Tibial artery (tissue), 4 donors: Measurements from ENCODE around the gene NINJ1.

Source experiments
- DNase-seq, 2 donors: peaks; one replicate each; pipeline ENCODE4 v3.0.0-alpha.2; 2019
- H3K27ac ChIP-seq, 2 donors: fragments of 200-600 bp; sonication (generic) in 1 of 2; 1 replicate in 1 of 2; 2 replicates in 1 of 2; pipeline ENCODE4 v1.5.1; 2018 to 2019; ENCODE audit warnings: mild to moderate bottlenecking in 1 of 2
- H3K27me3 ChIP-seq, 2 donors: fragments of 200-600 bp; sonication (generic) in 1 of 2; one replicate each; pipeline versions ENCODE4 v1.5.1 to v1.6.0; 2016 to 2019
- H3K36me3 ChIP-seq, 3 donors: fragments of 200-600 bp; sonication (generic) in 2 of 3; one replicate each; pipeline ENCODE4 v1.5.1; 2016 to 2019; ENCODE audit warnings: mild to moderate bottlenecking in 2 of 3
- H3K4me1 ChIP-seq, 4 donors: fragments of 200-600 bp; sonication (generic) in 2 of 4; 1 replicate in 3 of 4; 2 replicates in 1 of 4; pipeline ENCODE4 v1.5.1; 2016 to 2019
- H3K4me3 ChIP-seq, 2 donors: fragments of 200-600 bp; sonication (generic) in 1 of 2; 1 replicate in 1 of 2; 2 replicates in 1 of 2; pipeline ENCODE4 v1.5.1; 2018 to 2019; ENCODE audit warnings: mild to moderate bottlenecking in 2 of 2
- H3K9me3 ChIP-seq, 3 donors: fragments of 200-600 bp; sonication (generic) in 1 of 3; one replicate each; pipeline ENCODE4 v1.5.1; 2016 to 2019
- intact Hi-C: fragments of 100-400 bp; cut with DNase I; formaldehyde crosslinking; loops from one replicate; pipeline ENCODE4 v1.15.0; 2023; ENCODE audit warnings: low total_unique reads
- TF ChIP-seq, protein P1 (sequence below), 2 experiments: fragments of 200-600 bp in 1 of 2; fragments of 450-650 bp in 1 of 2; IDR thresholded peaks; one replicate each; pipeline ENCODE4 v1.5.1; 2017 to 2019; ENCODE audit warnings: antibody characterized with exemption in 2 of 2, mild to moderate bottlenecking in 1 of 2, moderate library complexity in 1 of 2

NINJ1 gene

DNA sequence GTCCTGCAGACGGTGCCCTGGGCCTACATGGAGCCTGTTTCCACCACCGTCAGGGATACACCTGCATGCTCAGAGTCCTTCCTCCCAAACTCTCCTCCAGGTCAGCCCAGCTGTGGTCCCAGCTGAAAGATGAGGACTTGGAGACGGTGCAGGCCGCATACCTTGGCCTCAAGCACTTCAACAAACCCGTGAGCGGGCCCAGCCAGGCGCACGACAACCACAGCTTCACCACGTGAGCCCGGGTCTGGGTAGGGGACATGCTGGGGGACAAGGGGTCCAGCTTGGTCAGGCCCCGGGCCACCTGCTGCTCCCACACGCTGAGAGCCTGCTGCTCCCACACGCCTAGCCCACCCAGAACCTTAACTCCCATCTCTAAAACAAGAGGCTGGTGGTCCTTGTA lies 54.7 kb downstream of the NINJ1 start:
- TF ChIP-seq, protein P1, sequence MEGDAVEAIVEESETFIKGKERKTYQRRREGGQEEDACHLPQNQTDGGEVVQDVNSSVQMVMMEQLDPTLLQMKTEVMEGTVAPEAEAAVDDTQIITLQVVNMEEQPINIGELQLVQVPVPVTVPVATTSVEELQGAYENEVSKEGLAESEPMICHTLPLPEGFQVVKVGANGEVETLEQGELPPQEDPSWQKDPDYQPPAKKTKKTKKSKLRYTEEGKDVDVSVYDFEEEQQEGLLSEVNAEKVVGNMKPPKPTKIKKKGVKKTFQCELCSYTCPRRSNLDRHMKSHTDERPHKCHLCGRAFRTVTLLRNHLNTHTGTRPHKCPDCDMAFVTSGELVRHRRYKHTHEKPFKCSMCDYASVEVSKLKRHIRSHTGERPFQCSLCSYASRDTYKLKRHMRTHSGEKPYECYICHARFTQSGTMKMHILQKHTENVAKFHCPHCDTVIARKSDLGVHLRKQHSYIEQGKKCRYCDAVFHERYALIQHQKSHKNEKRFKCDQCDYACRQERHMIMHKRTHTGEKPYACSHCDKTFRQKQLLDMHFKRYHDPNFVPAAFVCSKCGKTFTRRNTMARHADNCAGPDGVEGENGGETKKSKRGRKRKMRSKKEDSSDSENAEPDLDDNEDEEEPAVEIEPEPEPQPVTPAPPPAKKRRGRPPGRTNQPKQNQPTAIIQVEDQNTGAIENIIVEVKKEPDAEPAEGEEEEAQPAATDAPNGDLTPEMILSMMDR (IDR thresholded peaks at IDR 0.05), result no peak
- no peaks in the 10 kb centered on the region for H3K27me3 ChIP-seq
- no peaks in the 10 kb centered on the region for H3K4me1 ChIP-seq
- intact Hi-C loops, result no loop called here
- H3K36me3 ChIP-seq, result peaks cover 0 to 2% (median 0%) of the 10 kb centered on the region in 3 donors
- peak; percentile 12 to 48 for DNase-seq
- H3K9me3 ChIP-seq, result no peaks in the 10 kb centered on the region
- no peak overlapping the region for H3K4me3 ChIP-seq
- no peak overlapping the region for H3K27ac ChIP-seq

DNA sequence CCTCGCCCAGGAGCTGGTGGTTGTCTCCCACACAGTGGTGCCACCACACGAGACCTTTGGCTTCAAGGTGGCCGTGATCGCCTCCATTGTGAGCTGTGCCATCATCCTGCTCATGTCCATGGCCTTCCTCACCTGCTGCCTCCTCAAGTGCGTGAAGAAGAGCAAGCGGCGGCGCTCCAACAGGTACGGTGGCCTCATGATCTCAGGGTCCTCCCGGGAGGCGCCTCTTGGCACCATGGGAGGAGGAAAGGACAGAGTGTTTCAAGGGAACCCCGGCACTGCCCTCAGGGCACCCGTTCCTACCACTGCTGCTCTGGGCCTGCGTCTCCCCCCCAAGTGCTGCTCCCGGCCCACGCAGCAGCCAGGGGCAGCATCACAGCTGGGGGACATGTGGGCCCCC lies 56.2 kb downstream of the NINJ1 start:
- DNase-seq, result no peak
- TF ChIP-seq, protein P1 (IDR thresholded peaks at IDR 0.05), result no peak

DNA sequence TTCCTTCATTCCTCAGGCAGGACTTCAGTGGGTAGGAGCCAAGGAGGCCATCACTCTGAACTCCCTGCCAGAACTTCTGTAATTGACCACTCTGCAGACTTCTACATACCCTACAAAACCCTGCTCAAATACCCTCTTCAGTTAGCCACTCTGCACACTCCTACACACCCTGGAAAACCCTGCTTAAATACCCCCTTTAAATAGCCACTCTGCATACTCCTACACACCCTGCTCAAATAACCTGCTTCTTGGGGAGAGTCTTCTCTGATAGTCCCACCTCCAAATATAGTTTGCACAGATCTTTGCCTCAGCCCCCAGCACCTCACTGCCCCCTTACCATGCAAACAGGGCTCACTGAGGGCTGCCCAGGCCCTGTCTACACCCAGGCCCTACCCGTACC lies 56.7 kb downstream of the NINJ1 start:
- no peaks in the 10 kb centered on the region for H3K27me3 ChIP-seq
- H3K36me3 ChIP-seq, result no peaks in the 10 kb centered on the region
- TF ChIP-seq, protein P1 (IDR thresholded peaks at IDR 0.05), result no peak
- peaks cover 0 to 7% (median 6%) of the 10 kb centered on the region in 4 donors for H3K4me1 ChIP-seq
- H3K4me3 ChIP-seq, result no peak overlapping the region
- no peaks in the 10 kb centered on the region for H3K9me3 ChIP-seq
- no peak overlapping the region for H3K27ac ChIP-seq
- intact Hi-C loops, result no loop called here
- DNase-seq, result no peak

More for the DNA sequence above, 56.2 kb downstream of the NINJ1 start:
- Histone ChIP-seq H3K4me3 (no peak overlapping the region), H3K27ac (no peak overlapping the region), H3K9me3 (no peaks in the 10 kb centered on the region), H3K36me3 (no peaks in the 10 kb centered on the region), H3K27me3 (no peaks in the 10 kb centered on the region), H3K4me1 (peaks cover 0 to 3% (median 2%) of the 10 kb centered on the region in 4 donors)
- intact Hi-C loops, result no loop called here

DNA sequence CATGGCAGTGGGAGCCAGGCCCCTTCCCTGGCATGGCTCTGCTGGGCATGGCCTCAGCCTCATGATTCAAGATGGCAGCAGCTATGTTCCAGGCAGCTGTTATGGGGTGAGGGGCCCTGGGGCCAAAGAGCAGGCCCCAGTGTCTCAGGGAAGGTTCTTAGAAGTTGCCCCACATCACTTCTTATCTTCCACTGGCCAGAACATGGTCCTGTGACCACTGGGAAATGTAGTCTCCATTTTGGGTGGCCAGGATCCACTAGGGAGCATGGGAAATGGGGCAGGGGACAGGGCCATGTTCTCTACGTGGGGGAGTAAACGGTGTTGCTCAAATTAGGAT lies 57.3 kb downstream of the NINJ1 start:
- no peak overlapping the region for H3K4me3 ChIP-seq
- no peak overlapping the region for H3K27ac ChIP-seq
- H3K36me3 ChIP-seq, result no peaks in the 10 kb centered on the region
- intact Hi-C loops, result no loop called here
- peaks cover 0 to 13% (median 12%) of the 10 kb centered on the region in 4 donors for H3K4me1 ChIP-seq
- no peak for DNase-seq
- TF ChIP-seq, protein P1 (IDR thresholded peaks at IDR 0.05), result no peak
- H3K9me3 ChIP-seq, result no peaks in the 10 kb centered on the region
- no peaks in the 10 kb centered on the region for H3K27me3 ChIP-seq

DNA sequence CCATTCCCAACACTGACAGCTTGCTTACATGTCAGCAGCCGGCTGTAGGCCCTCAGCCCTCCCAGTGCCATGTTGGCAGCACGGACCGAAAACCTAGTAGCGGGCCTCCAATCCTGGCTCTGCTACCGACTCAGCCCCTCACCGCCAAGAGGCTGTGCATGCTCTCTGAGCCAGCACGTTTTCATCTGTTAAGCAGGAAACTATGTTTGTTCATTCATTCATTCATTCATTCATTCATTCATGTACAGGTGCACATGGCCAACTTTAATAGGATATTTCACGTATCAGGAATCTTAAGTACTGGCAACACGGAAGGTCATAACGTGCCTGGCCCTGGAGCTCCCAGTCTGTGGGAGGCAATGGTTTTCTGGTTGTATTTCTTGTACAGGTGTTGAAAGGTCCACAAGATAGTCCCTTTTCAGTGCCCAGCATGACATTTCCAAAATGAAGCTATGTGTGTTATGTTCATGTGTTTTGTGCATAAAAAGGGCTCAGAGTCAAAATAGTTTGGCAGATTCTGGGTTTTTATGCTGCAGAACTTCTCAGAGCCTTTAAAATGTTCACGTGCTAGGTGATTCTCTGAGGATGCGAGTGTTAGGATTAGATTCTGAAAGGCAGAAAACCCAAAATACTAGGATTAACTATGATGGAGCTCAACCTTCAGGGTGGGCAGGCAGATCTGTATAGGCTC lies 57.8 kb downstream of the NINJ1 start:
- Histone ChIP-seq H3K9me3 (no peaks in the 10 kb centered on the region), H3K4me3 (no peak overlapping the region), H3K36me3 (no peaks in the 10 kb centered on the region), H3K27ac (no peak overlapping the region), H3K4me1 (peaks cover 0 to 18% (median 15%) of the 10 kb centered on the region in 4 donors), H3K27me3 (no peaks in the 10 kb centered on the region)
- intact Hi-C loops, result no loop called here
- DNase-seq, result no peak
- TF ChIP-seq, protein P1 (IDR thresholded peaks at IDR 0.05), result no peak
